ENCODE data around the gene NAALADL2.
"Not testable (repeated sequence)": the region's sequence is repeated elsewhere in the genome, so short reads cannot be mapped to it uniquely, and the experiment has no call there.

NAALADL2 gene

GRCh38 chr3:175159202-175159601, 300.1 kb downstream of the NAALADL2 start:
- TF ChIP-seq CTCF (IDR thresholded peaks at IDR 0.05; ENCODE audit: low read depth, low read length) = no peak
- Histone ChIP-seq H3K4me3 (ENCODE audit: low read depth, low read length) (no peak overlapping the region), H3K27me3 (no peaks in the 10 kb centered on the region), H3K4me1 (no peaks in the 10 kb centered on the region), H3K9me3 (no peaks in the 10 kb centered on the region), H3K36me3 (no peaks in the 10 kb centered on the region)
- no peak for DNase-seq

- DNase-seq = no peak
- H3K36me3 ChIP-seq = no peaks in the 10 kb centered on the region
- H3K4me1 ChIP-seq = no peaks in the 10 kb centered on the region
- H3K4me3 ChIP-seq (ENCODE audit: low read depth, low read length) = no peak overlapping the region
- TF ChIP-seq CTCF (IDR thresholded peaks at IDR 0.05; ENCODE audit: low read depth, low read length) = no peak
- H3K9me3 ChIP-seq = no peaks in the 10 kb centered on the region
- no peaks in the 10 kb centered on the region for H3K27me3 ChIP-seq
Measured at GRCh38 chr3:175161291-175161690, 302.2 kb downstream of the NAALADL2 start.

DNA sequence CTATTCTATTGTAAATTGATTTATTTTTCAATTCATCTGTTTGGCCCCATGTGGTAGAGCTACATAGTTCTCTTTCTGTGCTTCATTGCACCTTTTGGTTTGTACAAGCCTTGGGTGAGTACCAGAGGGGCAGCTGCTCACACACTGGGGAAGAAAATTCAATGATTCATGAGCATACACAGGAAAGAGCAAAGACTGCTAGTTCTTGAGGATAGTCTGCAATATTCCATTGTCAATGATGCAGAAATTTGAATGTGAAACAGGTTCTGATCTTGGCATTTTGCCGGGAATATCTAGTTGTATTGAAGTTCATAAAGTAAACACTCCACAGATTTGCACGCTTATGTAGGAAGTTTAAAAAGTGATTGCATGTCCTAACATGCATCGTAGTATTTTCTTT, 304.6 kb downstream of the NAALADL2 start:
- no peak for TF ChIP-seq CTCF (IDR thresholded peaks at IDR 0.05; ENCODE audit: low read depth, low read length)
- Histone ChIP-seq H3K4me1 (no peaks in the 10 kb centered on the region), H3K27me3 (no peaks in the 10 kb centered on the region), H3K9me3 (no peaks in the 10 kb centered on the region), H3K36me3 (no peaks in the 10 kb centered on the region), H3K4me3 (ENCODE audit: low read depth, low read length) (no peak overlapping the region)
- DNase-seq = no peak

DNA sequence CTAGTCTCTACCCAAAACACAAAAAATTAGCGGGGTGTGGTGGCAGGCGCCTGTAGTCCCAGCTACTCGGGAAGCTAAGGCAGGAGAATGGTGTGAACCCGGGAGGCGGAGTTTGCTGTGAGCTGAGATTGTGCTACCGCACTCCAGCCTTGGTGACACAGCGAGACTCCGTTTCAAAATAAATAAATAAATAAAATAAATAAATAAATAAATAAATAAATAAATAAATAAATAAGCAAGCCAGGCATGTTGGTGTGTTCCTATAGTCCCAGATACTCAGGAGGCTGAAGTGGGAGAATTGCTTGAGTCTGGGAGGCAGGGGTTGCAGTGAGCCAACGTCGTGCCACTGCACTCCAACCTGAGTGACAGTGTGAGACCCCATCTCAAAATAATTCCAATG, 314.0 kb downstream of the NAALADL2 start:
- H3K36me3 ChIP-seq; H3K4me3 ChIP-seq (ENCODE audit: low read depth, low read length); H3K4me1 ChIP-seq; DNase-seq; H3K27me3 ChIP-seq; H3K9me3 ChIP-seq: not testable (repeated sequence)

DNA sequence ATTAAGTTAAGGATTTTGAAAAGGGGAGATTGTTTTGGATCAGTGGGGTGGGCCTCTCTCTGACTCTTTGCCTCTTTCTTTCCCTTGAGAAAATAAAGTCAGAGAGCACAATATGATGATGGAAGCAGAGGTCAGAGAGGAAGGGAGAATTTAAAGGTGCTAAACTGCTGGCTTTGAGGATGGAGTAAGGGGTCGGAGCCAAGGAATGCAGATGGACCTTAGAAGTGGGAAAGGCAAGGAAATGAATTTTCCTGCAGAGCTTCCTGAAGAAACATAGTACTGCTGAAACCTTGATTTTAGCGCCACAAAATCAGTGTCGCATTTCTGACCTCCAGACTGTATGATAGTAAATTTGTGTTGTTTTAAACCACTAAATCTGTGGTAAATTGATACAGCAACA, 317.4 kb downstream of the NAALADL2 start:
- no peak for DNase-seq
- H3K27me3 ChIP-seq = no peaks in the 10 kb centered on the region
- no peak overlapping the region for H3K4me3 ChIP-seq (ENCODE audit: low read depth, low read length)
- no peaks in the 10 kb centered on the region for H3K4me1 ChIP-seq
- H3K36me3 ChIP-seq = no peaks in the 10 kb centered on the region
- TF ChIP-seq CTCF (IDR thresholded peaks at IDR 0.05; ENCODE audit: low read depth, low read length) = no peak
- H3K9me3 ChIP-seq = no peaks in the 10 kb centered on the region

- no peak for TF ChIP-seq CTCF (IDR thresholded peaks at IDR 0.05; ENCODE audit: low read depth, low read length)
- H3K4me1 ChIP-seq = no peaks in the 10 kb centered on the region
- no peak overlapping the region for H3K4me3 ChIP-seq (ENCODE audit: low read depth, low read length)
- no peaks in the 10 kb centered on the region for H3K36me3 ChIP-seq
- no peak for DNase-seq
- H3K27me3 ChIP-seq = no peaks in the 10 kb centered on the region
- H3K9me3 ChIP-seq = no peaks in the 10 kb centered on the region
Measured at GRCh38 chr3:175179055-175179454, 319.9 kb downstream of the NAALADL2 start.

DNA sequence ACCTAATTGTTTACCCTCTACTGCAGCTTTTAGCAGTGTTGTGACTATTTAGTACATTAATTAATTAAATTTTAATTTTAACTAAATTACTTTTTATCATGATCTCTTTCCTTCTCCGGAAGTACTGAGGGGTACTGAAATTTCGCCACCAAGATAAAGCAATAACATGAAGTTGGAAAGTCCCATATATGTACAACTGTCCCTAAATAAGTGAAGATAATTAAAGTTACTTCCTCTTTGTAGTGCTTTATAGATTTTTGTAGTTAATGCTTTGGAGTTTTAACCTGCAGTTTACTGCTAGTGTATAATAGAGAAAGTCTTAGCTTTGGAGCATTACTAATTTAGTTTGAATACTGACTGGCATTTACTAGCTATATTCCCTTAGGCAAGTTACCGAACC, 325.3 kb downstream of the NAALADL2 start:
- no peak for DNase-seq
- no peaks in the 10 kb centered on the region for H3K27me3 ChIP-seq
- H3K36me3 ChIP-seq = no peaks in the 10 kb centered on the region
- no peak overlapping the region for H3K4me3 ChIP-seq (ENCODE audit: low read depth, low read length)
- no peaks in the 10 kb centered on the region for H3K4me1 ChIP-seq
- H3K9me3 ChIP-seq = no peaks in the 10 kb centered on the region
- no peak for TF ChIP-seq CTCF (IDR thresholded peaks at IDR 0.05; ENCODE audit: low read depth, low read length)
